Measurements from ENCODE around the gene ARHGAP15.

The ARHGAP15 gene

GRCh38 chr2:143458258-143459190, 329.3 kb downstream of the ARHGAP15 start:
- no peak for DNase-seq
- Histone ChIP-seq H3K27me3 (ENCODE audit: insufficient read depth, low read depth, severe bottlenecking) (no peaks in the 10 kb centered on the region), H3K4me3 (ENCODE audit: low read depth, low read length) (no peak overlapping the region), H3K36me3 (no peaks in the 10 kb centered on the region), H3K27ac (no peak overlapping the region), H3K9me3 (ENCODE audit: severe bottlenecking) (no peaks in the 10 kb centered on the region)
- no peak for TF ChIP-seq CTCF (IDR thresholded peaks at IDR 0.05; ENCODE audit: low read depth, low read length)

GRCh38 chr2:143460382-143460781, 331.2 kb downstream of the ARHGAP15 start:
- Histone ChIP-seq H3K27me3 (ENCODE audit: insufficient read depth, low read depth, severe bottlenecking) (no peaks in the 10 kb centered on the region), H3K4me3 (ENCODE audit: low read depth, low read length) (no peak overlapping the region), H3K9me3 (ENCODE audit: severe bottlenecking) (no peaks in the 10 kb centered on the region), H3K36me3 (no peaks in the 10 kb centered on the region), H3K27ac (no peak overlapping the region)
- no peak for TF ChIP-seq CTCF (IDR thresholded peaks at IDR 0.05; ENCODE audit: low read depth, low read length)
- DNase-seq = no peak

GRCh38 chr2:143463719-143464118, 334.5 kb downstream of the ARHGAP15 start:
- no peak overlapping the region for H3K27ac ChIP-seq
- DNase-seq = no peak
- no peak for TF ChIP-seq CTCF (IDR thresholded peaks at IDR 0.05; ENCODE audit: low read depth, low read length)
- H3K9me3 ChIP-seq (ENCODE audit: severe bottlenecking) = no peaks in the 10 kb centered on the region
- H3K4me3 ChIP-seq (ENCODE audit: low read depth, low read length) = no peak overlapping the region
- no peaks in the 10 kb centered on the region for H3K36me3 ChIP-seq
- no peaks in the 10 kb centered on the region for H3K27me3 ChIP-seq (ENCODE audit: insufficient read depth, low read depth, severe bottlenecking)

- H3K9me3 ChIP-seq (ENCODE audit: severe bottlenecking) = no peaks in the 10 kb centered on the region
- no peak for TF ChIP-seq CTCF (IDR thresholded peaks at IDR 0.05; ENCODE audit: low read depth, low read length)
- H3K4me3 ChIP-seq (ENCODE audit: low read depth, low read length) = no peak overlapping the region
- H3K27ac ChIP-seq = no peak overlapping the region
- no peaks in the 10 kb centered on the region for H3K36me3 ChIP-seq
- H3K27me3 ChIP-seq (ENCODE audit: insufficient read depth, low read depth, severe bottlenecking) = no peaks in the 10 kb centered on the region
- no peak for DNase-seq
Measured at GRCh38 chr2:143466391-143466790, 337.2 kb downstream of the ARHGAP15 start.

GRCh38 chr2:143467011-143467410, 337.8 kb downstream of the ARHGAP15 start:
- H3K27ac ChIP-seq = no peak overlapping the region
- H3K9me3 ChIP-seq (ENCODE audit: severe bottlenecking) = no peaks in the 10 kb centered on the region
- no peak for DNase-seq
- no peaks in the 10 kb centered on the region for H3K27me3 ChIP-seq (ENCODE audit: insufficient read depth, low read depth, severe bottlenecking)
- TF ChIP-seq CTCF (IDR thresholded peaks at IDR 0.05; ENCODE audit: low read depth, low read length) = no peak
- H3K4me3 ChIP-seq (ENCODE audit: low read depth, low read length) = no peak overlapping the region
- H3K36me3 ChIP-seq = no peaks in the 10 kb centered on the region
